Smooth muscle cell (in vitro differentiated cells): ENCODE data around the gene FRMD4A. TPM values are rescaled to one million over a fixed set of nuclear protein-coding genes. Genes with fewer than 3 reads are reported as not detected.
"Not testable (repeated sequence)": the region's sequence is repeated elsewhere in the genome, so short reads cannot be mapped to it uniquely, and the experiment has no call there.

Source experiments
- DNase-seq: peaks from one replicate; lab custom pipeline; 2025; ENCODE audit not compliant: unreplicated experiment; lab: John Stamatoyannopoulos, UW
- H2AFZ ChIP-seq: fragments of 200-600 bp; sonication (generic); 2 replicates; pipeline ENCODE4 v1.6.0; 2016; ENCODE audit warnings: antibody characterized with exemption, low read depth, mild to moderate bottlenecking
- H3F3A ChIP-seq: fragments of 200-600 bp; sonication (generic); 2 replicates; pipeline ENCODE4 v1.6.0; 2017; ENCODE audit warnings: antibody characterized with exemption, low read depth
- H3K27ac ChIP-seq: fragments of 200-600 bp; sonication (generic); 2 replicates; pipeline ENCODE4 v1.5.1; 2016; ENCODE audit warnings: low read depth, mild to moderate bottlenecking
- H3K27me3 ChIP-seq: fragments of 200-600 bp; sonication (generic); 2 replicates; pipeline ENCODE4 v1.6.1; 2016; ENCODE audit warnings: low read depth, mild to moderate bottlenecking
- H3K36me3 ChIP-seq: fragments of 200-600 bp; sonication (generic); 2 replicates; pipeline ENCODE4 v1.5.1; 2016; ENCODE audit warnings: low read depth
- H3K4me1 ChIP-seq: fragments of 200-600 bp; sonication (generic); 2 replicates; pipeline ENCODE4 v1.5.1; 2016; ENCODE audit warnings: low read depth
- H3K4me2 ChIP-seq: fragments of 200-600 bp; sonication (generic); 2 replicates; pipeline ENCODE4 v1.6.0; 2016; ENCODE audit warnings: mild to moderate bottlenecking
- H3K4me3 ChIP-seq: fragments of 200-600 bp; sonication (generic); 2 replicates; pipeline ENCODE4 v1.5.1; 2016; ENCODE audit warnings: mild to moderate bottlenecking
- H3K79me2 ChIP-seq: fragments of 200-600 bp; sonication (generic); 2 replicates; pipeline ENCODE4 v1.6.0; 2016; ENCODE audit warnings: low read depth, mild to moderate bottlenecking
- H3K9ac ChIP-seq: fragments of 200-600 bp; sonication (generic); 2 replicates; pipeline ENCODE4 v1.6.0; 2016; ENCODE audit warnings: low read depth
- H3K9me3 ChIP-seq: fragments of 200-600 bp; sonication (generic); replicated peaks from 2 replicates; pipeline ENCODE4 v1.5.1; 2016; ENCODE audit warnings: low read depth
- H4K20me1 ChIP-seq: fragments of 200-600 bp; sonication (generic); 2 replicates; pipeline ENCODE4 v1.6.0; 2016; ENCODE audit warnings: low read depth
- CTCF ChIP-seq: fragments of 200-600 bp; sonication (generic); IDR thresholded peaks from 2 replicates; pipeline ENCODE4 v1.5.1; 2017; ENCODE audit warnings: borderline replicate concordance, mild to moderate bottlenecking, antibody characterized with exemption; ENCODE audit not compliant: insufficient read depth, poor library complexity, severe bottlenecking
- WGBS: methylation state at CpG from one replicate; pipeline ENCODE4 v1.1.7; 2016; ENCODE audit warnings: low lambda C conversion rate; 5-methylcytosine and 5-hydroxymethylcytosine counted together
- polyA plus RNA-seq: library from polyadenylated mRNA; unstranded; fragments of >200 nt; fragmentation: Nextera tagmentation; extraction: Ambion mirVana; gene quantifications from 2 replicates; pipeline ENCODE4 v1.2.1, GENCODE V29; 2016
- total RNA-seq: library from RNA; depleted of rRNA; stranded (reverse); fragments of >200 nt; gene quantifications from 2 replicates; pipeline ENCODE4 v1.2.3, GENCODE V29; 2014

FRMD4A gene
- total and polyA plus RNA-seq, 2 experiments from 2014 or later: 3.0 to 5.4 TPM

- Histone ChIP-seq H3K27me3 (peaks cover 27% of the 10 kb centered on the region), H3K79me2 (no peaks in the 10 kb centered on the region), H4K20me1 (no peaks in the 10 kb centered on the region), H3K9ac (no peak overlapping the region), H3K4me3 (no peak overlapping the region), H3K9me3 (no peaks in the 10 kb centered on the region), H3K4me2 (no peak overlapping the region), H3K4me1 (no peaks in the 10 kb centered on the region), H3K36me3 (no peaks in the 10 kb centered on the region), H3F3A (no peaks in the 10 kb centered on the region), H2AFZ (no peak overlapping the region), H3K27ac (no peak overlapping the region)
- DNase-seq: no peak
- peak; percentile 9 for TF ChIP-seq CTCF
- 60% methylated on average over 13 of the region's 13 CpGs for WGBS
Measured at GRCh38 chr10:14240253-14241189, 90.2 kb downstream of the FRMD4A start.

GRCh38 chr10:14238659-14239058 lies 92.1 kb downstream of the FRMD4A start:
- H3K9me3 ChIP-seq, H3K79me2 ChIP-seq, H3K9ac ChIP-seq, H3K4me2 ChIP-seq, H3K4me1 ChIP-seq, DNase-seq, H2AFZ ChIP-seq, H3K27ac ChIP-seq, H3F3A ChIP-seq, H3K4me3 ChIP-seq, H4K20me1 ChIP-seq, H3K36me3 ChIP-seq: not testable (repeated sequence)
- H3K27me3 ChIP-seq: peaks cover 34% of the 10 kb centered on the region
- WGBS: 93% methylated on average over 3 of the region's 3 CpGs

GRCh38 chr10:14236341-14236740 lies 94.4 kb downstream of the FRMD4A start:
- Histone ChIP-seq H3K4me3 (no peak overlapping the region), H4K20me1 (no peaks in the 10 kb centered on the region), H3K4me2 (no peak overlapping the region), H3K9me3 (no peaks in the 10 kb centered on the region), H3F3A (no peaks in the 10 kb centered on the region), H3K27ac (no peak overlapping the region), H2AFZ (no peak overlapping the region), H3K9ac (no peak overlapping the region), H3K27me3 (peaks cover 31% of the 10 kb centered on the region), H3K4me1 (no peaks in the 10 kb centered on the region), H3K79me2 (no peaks in the 10 kb centered on the region), H3K36me3 (no peaks in the 10 kb centered on the region)
- no peak for TF ChIP-seq CTCF
- 91% methylated on average over 6 of the region's 6 CpGs for WGBS
- DNase-seq: no peak

- H3K79me2 ChIP-seq: no peaks in the 10 kb centered on the region
- H3K9me3 ChIP-seq: no peaks in the 10 kb centered on the region
- H3K4me3 ChIP-seq: no peak overlapping the region
- no peak overlapping the region for H2AFZ ChIP-seq
- no peaks in the 10 kb centered on the region for H3F3A ChIP-seq
- H4K20me1 ChIP-seq: no peaks in the 10 kb centered on the region
- H3K27ac ChIP-seq: no peak overlapping the region
- H3K27me3 ChIP-seq: peaks cover 24% of the 10 kb centered on the region
- H3K4me1 ChIP-seq: no peaks in the 10 kb centered on the region
- no peaks in the 10 kb centered on the region for H3K36me3 ChIP-seq
- no peak overlapping the region for H3K9ac ChIP-seq
- TF ChIP-seq CTCF: no peak
- no peak for DNase-seq
- WGBS: 97% methylated on average over 11 of the region's 11 CpGs
- H3K4me2 ChIP-seq: no peak overlapping the region
Measured at GRCh38 chr10:14235566-14236195, 95.0 kb downstream of the FRMD4A start.
